ENCODE measurements around the gene KARS1.

KARS1 gene

GRCh38 chr16:75647492-75648264, at the start of gene KARS1, which contains the start of gene TERF2IP:
KARS1 (minus strand) TSS chr16:75647665; CDS start chr16:75647639, 26 bp downstream.
TERF2IP (plus strand) TSS chr16:75647773; CDS start chr16:75647883, 110 bp downstream.
- H3K36me3 ChIP-seq (ENCODE audit: insufficient read depth, low read length): peaks cover 26% of the 10 kb centered on the region
- H3K9me3 ChIP-seq (ENCODE audit: low read length): no peaks in the 10 kb centered on the region
- H3K9ac ChIP-seq (ENCODE audit: low read length): peak within 1 kb of the TSS; percentile 93
- no peaks in the 10 kb centered on the region for H3K27me3 ChIP-seq (ENCODE audit: control insufficient read depth in 1 of 2, insufficient read depth in 2 of 2, low read length in 2 of 2)
- peak within 1 kb of the TSS; percentile 73 to 91 for H3K4me3 ChIP-seq (ENCODE audit: low read depth in 1 of 2, low read length in 2 of 2)
- peak within 1 kb of the TSS; percentile 98 for H3K27ac ChIP-seq (ENCODE audit: low read depth, low read length)
- H3K4me1 ChIP-seq (ENCODE audit: insufficient read depth, low read length): peaks cover 51% of the 10 kb centered on the region

GRCh38 chr16:75695708-75696107, 48.2 kb upstream of the KARS1 start:
- H3K9me3 ChIP-seq (ENCODE audit: low read length): no peaks in the 10 kb centered on the region
- no peak overlapping the region for H3K4me3 ChIP-seq (ENCODE audit: low read depth in 1 of 2, low read length in 2 of 2)
- no peaks in the 10 kb centered on the region for H3K36me3 ChIP-seq (ENCODE audit: insufficient read depth, low read length)
- H3K27ac ChIP-seq (ENCODE audit: low read depth, low read length): no peak overlapping the region
- no peaks in the 10 kb centered on the region for H3K4me1 ChIP-seq (ENCODE audit: insufficient read depth, low read length)
- no peaks in the 10 kb centered on the region for H3K27me3 ChIP-seq (ENCODE audit: control insufficient read depth in 1 of 2, insufficient read depth in 2 of 2, low read length in 2 of 2)
- H3K9ac ChIP-seq (ENCODE audit: low read length): no peak overlapping the region

GRCh38 chr16:75687361-75687760, 39.9 kb upstream of the KARS1 start:
- no peak overlapping the region for H3K4me3 ChIP-seq (ENCODE audit: low read depth in 1 of 2, low read length in 2 of 2)
- H3K9ac ChIP-seq (ENCODE audit: low read length): no peak overlapping the region
- H3K27ac ChIP-seq (ENCODE audit: low read depth, low read length): no peak overlapping the region
- H3K9me3 ChIP-seq (ENCODE audit: low read length): no peaks in the 10 kb centered on the region
- no peaks in the 10 kb centered on the region for H3K27me3 ChIP-seq (ENCODE audit: control insufficient read depth in 1 of 2, insufficient read depth in 2 of 2, low read length in 2 of 2)
- no peaks in the 10 kb centered on the region for H3K36me3 ChIP-seq (ENCODE audit: insufficient read depth, low read length)
- no peaks in the 10 kb centered on the region for H3K4me1 ChIP-seq (ENCODE audit: insufficient read depth, low read length)

- Histone ChIP-seq H3K9ac (ENCODE audit: low read length) (no peak overlapping the region), H3K9me3 (ENCODE audit: low read length) (no peaks in the 10 kb centered on the region), H3K27me3 (ENCODE audit: control insufficient read depth in 1 of 2, insufficient read depth in 2 of 2, low read length in 2 of 2) (no peaks in the 10 kb centered on the region), H3K27ac (ENCODE audit: low read depth, low read length) (no peak overlapping the region), H3K4me3 (ENCODE audit: low read depth in 1 of 2, low read length in 2 of 2) (no peak overlapping the region), H3K36me3 (ENCODE audit: insufficient read depth, low read length) (no peaks in the 10 kb centered on the region), H3K4me1 (ENCODE audit: insufficient read depth, low read length) (no peaks in the 10 kb centered on the region)
Measured at GRCh38 chr16:75682308-75682707, 34.8 kb upstream of the KARS1 start.

GRCh38 chr16:75679366-75679765, 31.9 kb upstream of the KARS1 start:
- Histone ChIP-seq H3K36me3 (ENCODE audit: insufficient read depth, low read length) (no peaks in the 10 kb centered on the region), H3K9me3 (ENCODE audit: low read length) (no peaks in the 10 kb centered on the region), H3K4me1 (ENCODE audit: insufficient read depth, low read length) (no peaks in the 10 kb centered on the region), H3K4me3 (ENCODE audit: low read depth in 1 of 2, low read length in 2 of 2) (no peak overlapping the region), H3K27ac (ENCODE audit: low read depth, low read length) (no peak overlapping the region), H3K9ac (ENCODE audit: low read length) (no peak overlapping the region), H3K27me3 (ENCODE audit: control insufficient read depth in 1 of 2, insufficient read depth in 2 of 2, low read length in 2 of 2) (no peaks in the 10 kb centered on the region)

GRCh38 chr16:75676909-75677308, 29.4 kb upstream of the KARS1 start, which contains the start of gene CPHXL2:
CPHXL2 (minus strand) TSS chr16:75677009; CDS start chr16:75676999, 10 bp downstream.
- Histone ChIP-seq H3K4me1 (ENCODE audit: insufficient read depth, low read length) (no peaks in the 10 kb centered on the region), H3K9ac (ENCODE audit: low read length) (no peak within 1 kb of the TSS), H3K36me3 (ENCODE audit: insufficient read depth, low read length) (no peaks in the 10 kb centered on the region), H3K4me3 (ENCODE audit: low read depth in 1 of 2, low read length in 2 of 2) (no peak within 1 kb of the TSS), H3K9me3 (ENCODE audit: low read length) (no peaks in the 10 kb centered on the region), H3K27ac (ENCODE audit: low read depth, low read length) (no peak within 1 kb of the TSS), H3K27me3 (ENCODE audit: control insufficient read depth in 1 of 2, insufficient read depth in 2 of 2, low read length in 2 of 2) (no peaks in the 10 kb centered on the region)

- Histone ChIP-seq H3K36me3 (ENCODE audit: insufficient read depth, low read length) (no peaks in the 10 kb centered on the region), H3K9ac (ENCODE audit: low read length) (no peak overlapping the region), H3K27me3 (ENCODE audit: control insufficient read depth in 1 of 2, insufficient read depth in 2 of 2, low read length in 2 of 2) (no peaks in the 10 kb centered on the region), H3K27ac (ENCODE audit: low read depth, low read length) (no peak overlapping the region), H3K4me3 (ENCODE audit: low read depth in 1 of 2, low read length in 2 of 2) (no peak overlapping the region), H3K9me3 (ENCODE audit: low read length) (no peaks in the 10 kb centered on the region), H3K4me1 (ENCODE audit: insufficient read depth, low read length) (no peaks in the 10 kb centered on the region)
Measured at GRCh38 chr16:75667503-75667902, 20.0 kb upstream of the KARS1 start.

GRCh38 chr16:75660726-75661302, 13.3 kb upstream of the KARS1 start:
- Histone ChIP-seq H3K9ac (ENCODE audit: low read length) (no peak overlapping the region), H3K27ac (ENCODE audit: low read depth, low read length) (no peak overlapping the region), H3K36me3 (ENCODE audit: insufficient read depth, low read length) (peaks cover 25% of the 10 kb centered on the region), H3K4me3 (ENCODE audit: low read depth in 1 of 2, low read length in 2 of 2) (no peak overlapping the region), H3K4me1 (ENCODE audit: insufficient read depth, low read length) (no peaks in the 10 kb centered on the region), H3K27me3 (ENCODE audit: control insufficient read depth in 1 of 2, insufficient read depth in 2 of 2, low read length in 2 of 2) (no peaks in the 10 kb centered on the region), H3K9me3 (ENCODE audit: low read length) (no peaks in the 10 kb centered on the region)

- Histone ChIP-seq H3K27me3 (ENCODE audit: control insufficient read depth in 1 of 2, insufficient read depth in 2 of 2, low read length in 2 of 2) (no peaks in the 10 kb centered on the region), H3K4me1 (ENCODE audit: insufficient read depth, low read length) (no peaks in the 10 kb centered on the region), H3K36me3 (ENCODE audit: insufficient read depth, low read length) (peaks cover 30% of the 10 kb centered on the region), H3K9ac (ENCODE audit: low read length) (no peak overlapping the region), H3K27ac (ENCODE audit: low read depth, low read length) (no peak overlapping the region), H3K9me3 (ENCODE audit: low read length) (no peaks in the 10 kb centered on the region), H3K4me3 (ENCODE audit: low read depth in 1 of 2, low read length in 2 of 2) (no peak overlapping the region)
Measured at GRCh38 chr16:75660321-75660720, 12.9 kb upstream of the KARS1 start.

- Histone ChIP-seq H3K4me3 (ENCODE audit: low read depth in 1 of 2, low read length in 2 of 2) (no peak overlapping the region), H3K9me3 (ENCODE audit: low read length) (no peaks in the 10 kb centered on the region), H3K27me3 (ENCODE audit: control insufficient read depth in 1 of 2, insufficient read depth in 2 of 2, low read length in 2 of 2) (no peaks in the 10 kb centered on the region), H3K9ac (ENCODE audit: low read length) (no peak overlapping the region), H3K4me1 (ENCODE audit: insufficient read depth, low read length) (peaks cover 9% of the 10 kb centered on the region), H3K36me3 (ENCODE audit: insufficient read depth, low read length) (peaks cover 40% of the 10 kb centered on the region), H3K27ac (ENCODE audit: low read depth, low read length) (no peak overlapping the region)
Measured at GRCh38 chr16:75658175-75658574, 10.7 kb upstream of the KARS1 start.

- peaks cover 40% of the 10 kb centered on the region for H3K36me3 ChIP-seq (ENCODE audit: insufficient read depth, low read length)
- no peak overlapping the region for H3K9ac ChIP-seq (ENCODE audit: low read length)
- H3K27me3 ChIP-seq (ENCODE audit: control insufficient read depth in 1 of 2, insufficient read depth in 2 of 2, low read length in 2 of 2): no peaks in the 10 kb centered on the region
- H3K4me3 ChIP-seq (ENCODE audit: low read depth in 1 of 2, low read length in 2 of 2): no peak overlapping the region
- H3K4me1 ChIP-seq (ENCODE audit: insufficient read depth, low read length): peaks cover 36% of the 10 kb centered on the region
- no peak overlapping the region for H3K27ac ChIP-seq (ENCODE audit: low read depth, low read length)
- no peaks in the 10 kb centered on the region for H3K9me3 ChIP-seq (ENCODE audit: low read length)
Measured at GRCh38 chr16:75653922-75654321, 6.5 kb upstream of the KARS1 start.

Measured in muscle layer of colon (tissue), 2 donors.